Psoas muscle (tissue), 8 donors: Measurements from ENCODE around the gene FGF11. TPM values are rescaled to one million over a fixed set of nuclear protein-coding genes. Genes with fewer than 3 reads are reported as not detected.

Experiments used
- ATAC-seq, 4 donors: fragments of 200-7000 bp; cut with Tn5 transposase; one replicate each; pipeline ENCODE4 v1.9.1; 2020; ENCODE audit warnings: moderate library complexity in 3 of 4, mild to moderate bottlenecking in 2 of 4
- DNase-seq, 2 donors: peaks; one replicate each; pipeline ENCODE4 v3.0.0-alpha.2; 2020
- H3K27ac ChIP-seq: fragments of 200-600 bp; one replicate; pipeline ENCODE4 v1.8.0; 2022
- H3K27me3 ChIP-seq, 3 donors: fragments of 200-600 bp in 1 of 3; one replicate each; pipeline versions ENCODE4 v1.6.1 to v1.8.0; 2013 to 2022; ENCODE audit warnings: low read length in 2 of 3, mild to moderate bottlenecking in 2 of 3, moderate library complexity in 1 of 3; ENCODE audit not compliant: insufficient read depth in 3 of 3
- H3K36me3 ChIP-seq, 2 donors: fragments of 200-600 bp in 1 of 2; one replicate each; pipeline versions ENCODE4 v1.6.1 to v1.8.0; 2013 to 2022; ENCODE audit warnings: low read depth in 1 of 2, mild to moderate bottlenecking in 1 of 2, moderate library complexity in 1 of 2; ENCODE audit not compliant: insufficient read depth in 1 of 2
- H3K4me1 ChIP-seq: fragments of 200-600 bp; one replicate; pipeline ENCODE4 v1.8.0; 2022
- H3K4me3 ChIP-seq: fragments of 200-600 bp; one replicate; pipeline ENCODE4 v1.8.0; 2022; ENCODE audit warnings: mild to moderate bottlenecking
- H3K9me3 ChIP-seq: fragments of 200-600 bp; one replicate; pipeline ENCODE4 v1.8.0; 2022
- CTCF ChIP-seq: fragments of 200-600 bp; IDR thresholded peaks from one replicate; pipeline ENCODE4 v1.8.0; 2022; ENCODE audit warnings: antibody characterized with exemption
- WGBS, 3 donors: extraction: QIAGEN DNeasy Blood & Tissue Kit; methylation state at CpG; one replicate each; pipeline versions ENCODE4 v1.1.6 to v1.1.7; 2013; 5-methylcytosine and 5-hydroxymethylcytosine counted together
- intact Hi-C, 2 donors: fragments of 100-400 bp; cut with DNase I; formaldehyde crosslinking; loops; one replicate each; pipeline versions ENCODE4 v1.11.0 to v1.14.2; 2022
- polyA plus RNA-seq, 3 donors: library from polyadenylated mRNA; stranded (reverse); fragments of 200-250 nt; gene quantifications; one replicate each; pipeline ENCODE4 v1.2.3, GENCODE V29; 2013
- total RNA-seq, 4 donors: library from RNA; stranded (reverse); fragmentation: NEBNext Ultra II Directional in 2 of 4; extraction: Animal tissue kit (Norgen Biotek cat#: 25700) in 2 of 4; gene quantifications; one replicate each; pipeline versions ENCODE4 v1.2.1 to v1.2.4, GENCODE V29; 2021 to 2023
- donor health status: healthy with polysubstance abuse.
- donor health status: DM: no; HTN: no; CAD: no; lungs with moderate emphysema.
- donor health status: Bipolar disorder and iron deficiency.
- donor health status: healthy.
- donor health status: DM: yes; HTN: yes; CAD: no.
- donor health status: DM: no; HTN: no; CAD: no.
- donor health status: DM: no; HTN: no; CAD: no.
- donor health status: DM: yes; HTN: yes; CAD: no.

FGF11 gene
- total and polyA plus RNA-seq, 7 donors, result 2.0 to 21.1 (median 4.4) TPM

GRCh38 chr17:7443499-7444485, 4.5 kb downstream of the FGF11 start:
- no peak for TF ChIP-seq CTCF
- peak overlapping the region; percentile 100 for H3K27ac ChIP-seq
- no peaks in the 10 kb centered on the region for H3K9me3 ChIP-seq
- peaks cover 0 to 25% of the 10 kb centered on the region in 2 donors for H3K36me3 ChIP-seq
- H3K4me3 ChIP-seq, result no peak overlapping the region
- WGBS, 3 donors, result 57 to 67% (median 67%) methylated on average over 7 of the region's 7 CpGs
- intact Hi-C loops, result loop anchor here (2.0 to 5.0 kb wide), 2 partner anchors 35 to 46 kb away; partner anchors contain the start of gene ZBTB4 (in 1 of the 2)
- peaks cover 43% of the 10 kb centered on the region for H3K4me1 ChIP-seq
- peak in 2 of 4 donors; percentile 15 to 26 for ATAC-seq
- H3K27me3 ChIP-seq, result peaks cover 0 to 7% (median 0%) of the 10 kb centered on the region in 3 donors
- DNase-seq, result no peak

GRCh38 chr17:7444682-7445618, 5.6 kb downstream of the FGF11 start, which contains the start of gene CHRNB1:
Gene CHRNB1, plus strand, starts transcription at chr17:7445061. Its CDS starts 67 bp downstream, at chr17:7445128.
- Histone ChIP-seq H3K27me3 (peaks cover 0 to 7% (median 0%) of the 10 kb centered on the region in 3 donors), H3K4me1 (peaks cover 34% of the 10 kb centered on the region), H3K36me3 (peaks cover 0 to 35% of the 10 kb centered on the region in 2 donors), H3K27ac (peak within 1 kb of the TSS; percentile 100), H3K4me3 (peak within 1 kb of the TSS; percentile 92), H3K9me3 (no peaks in the 10 kb centered on the region)
- peak; percentile 93 to 95 for DNase-seq
- intact Hi-C loops, result loop anchor here (2.0 to 5.0 kb wide), 2 partner anchors 34 to 48 kb away; partner anchors contain the start of gene ZBTB4 (in 1 of the 2)
- peak; percentile 10 for TF ChIP-seq CTCF
- peak; percentile 85 to 89 (median 87) for ATAC-seq
- 2 to 4% (median 2%) methylated on average over 47 to 51 of the region's 51 CpGs for WGBS, 3 donors

GRCh38 chr17:7445619-7445968, 6.3 kb downstream of the FGF11 start:
- no peak for TF ChIP-seq CTCF
- no peaks in the 10 kb centered on the region for H3K9me3 ChIP-seq
- peaks cover 0 to 7% (median 0%) of the 10 kb centered on the region in 3 donors for H3K27me3 ChIP-seq
- peaks cover 0 to 42% of the 10 kb centered on the region in 2 donors for H3K36me3 ChIP-seq
- 3 to 7% (median 6%) methylated on average over 16 of the region's 16 CpGs for WGBS, 3 donors
- H3K4me3 ChIP-seq, result peak overlapping the region; percentile 92
- no peak for DNase-seq
- peak; percentile 34 to 41 (median 40) for ATAC-seq
- peak overlapping the region; percentile 100 for H3K27ac ChIP-seq
- intact Hi-C loops, result loop anchor here in 1 of 2 donors (2.0 kb wide), 1 partner anchor 33 kb away; the partner anchor contains the start of gene ZBTB4
- H3K4me1 ChIP-seq, result peaks cover 33% of the 10 kb centered on the region

GRCh38 chr17:7448461-7448860, 9.1 kb downstream of the FGF11 start:
- Histone ChIP-seq H3K4me1 (peaks cover 27% of the 10 kb centered on the region), H3K27me3 (peaks cover 0 to 7% (median 0%) of the 10 kb centered on the region in 3 donors), H3K27ac (no peak overlapping the region), H3K36me3 (peaks cover 0 to 70% of the 10 kb centered on the region in 2 donors), H3K9me3 (no peaks in the 10 kb centered on the region), H3K4me3 (no peak overlapping the region)
- TF ChIP-seq CTCF, result no peak
- intact Hi-C loops, result no loop called here
- 88 to 93% (median 89%) methylated on average over 7 of the region's 7 CpGs for WGBS, 3 donors
- no peak for ATAC-seq
- no peak for DNase-seq
